ENCODE measurements around the gene SLCO1C1.

The SLCO1C1 gene

DNA sequence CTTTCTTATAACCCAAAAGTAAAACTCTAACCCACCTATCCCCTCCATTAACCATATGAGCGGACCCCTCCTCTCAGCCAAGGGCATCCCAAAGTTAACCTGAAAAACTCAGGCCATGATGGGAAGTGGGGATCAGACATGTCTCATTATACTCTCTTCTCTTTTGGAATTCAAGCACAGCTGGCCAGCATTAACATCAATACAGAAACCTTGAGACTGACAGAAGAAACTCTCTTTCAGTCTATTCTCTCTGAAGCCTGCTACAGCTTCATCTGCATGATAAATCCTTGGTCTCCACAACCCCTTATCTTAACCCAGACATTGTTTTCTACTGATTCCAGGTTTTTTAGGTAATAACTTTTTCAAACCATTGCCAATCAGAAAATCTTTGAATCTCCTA, 97.8 kb downstream of the SLCO1C1 start:
- DNase-seq (ENCODE audit: low read depth in 4 of 4, low spot score in 1 of 4), result no peak

DNA sequence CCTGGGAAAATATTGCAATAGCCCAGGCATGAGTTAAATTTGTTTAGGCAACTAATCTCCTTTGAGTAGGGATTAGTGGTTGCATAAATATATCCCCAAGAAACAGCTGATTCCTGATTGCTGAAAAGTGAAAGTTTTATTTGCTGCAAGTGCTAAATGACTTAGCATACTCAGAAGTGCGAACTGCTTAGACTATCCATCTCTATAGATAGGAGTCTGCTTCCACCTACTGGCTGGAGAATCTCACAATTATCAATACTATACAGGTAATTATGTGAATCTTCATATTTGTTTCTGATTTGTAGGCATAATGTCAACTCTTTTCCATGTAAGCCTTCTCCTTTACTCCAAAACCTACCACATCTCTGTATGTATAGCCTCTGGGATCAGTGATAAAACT, 103.4 kb downstream of the SLCO1C1 start:
- DNase-seq (ENCODE audit: low read depth in 4 of 4, low spot score in 1 of 4), result no peak

DNA sequence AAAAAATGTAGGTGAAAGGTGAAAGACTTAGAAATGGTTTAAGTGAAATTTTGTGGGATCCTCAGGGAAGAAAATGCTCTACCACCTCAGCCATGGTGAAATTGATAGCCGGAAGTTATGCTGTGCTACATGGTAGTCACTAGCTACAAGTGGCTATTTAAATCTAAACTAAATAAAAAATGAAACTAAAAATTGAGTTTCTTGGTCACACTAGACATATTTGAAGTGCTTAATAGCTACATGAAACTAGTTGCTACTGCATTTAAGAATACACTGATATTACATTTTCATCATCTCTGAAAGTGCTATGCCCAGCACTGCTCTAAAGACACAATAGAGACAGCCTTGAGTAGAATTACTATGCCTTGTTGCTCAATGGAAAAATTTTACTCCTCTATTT, 105.0 kb downstream of the SLCO1C1 start:
- DNase-seq (ENCODE audit: low read depth in 4 of 4, low spot score in 1 of 4), result no peak

DNA sequence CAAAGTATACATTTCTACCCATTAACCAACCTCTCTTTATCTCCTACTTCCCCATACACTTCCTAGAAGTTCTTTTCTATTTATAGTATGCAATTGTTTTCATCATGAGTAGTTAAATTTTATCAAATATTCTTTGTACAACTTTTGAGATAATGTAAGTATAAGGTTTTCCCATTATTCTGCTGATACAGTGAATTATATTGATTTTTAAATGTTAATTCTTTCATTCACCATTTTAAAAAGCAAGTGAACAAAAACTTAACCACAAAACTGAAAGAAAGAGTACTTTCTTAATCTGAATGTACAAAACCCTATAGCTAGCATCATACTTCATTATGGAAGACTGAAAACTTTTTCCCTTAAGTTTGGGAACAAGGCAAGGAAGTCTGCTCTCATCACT, 105.9 kb downstream of the SLCO1C1 start:
- DNase-seq (ENCODE audit: low read depth in 4 of 4, low spot score in 1 of 4), result no peak

Measured in stimulated activated CD4-positive, alpha-beta T cell treated with anti-CD3 and anti-CD28 coated beads, Interleukin-1b, Interleukin-23, amount 100 ng/mL, for 24 hours (primary cell).